ENCODE data around the gene NCAPG2.

GRCh38 chr7:158685693-158686092 lies 18.9 kb downstream of the NCAPG2 start:
- TF ChIP-seq POLR2A (IDR thresholded peaks at IDR 0.05) (no peak), CTCF (IDR thresholded peaks at IDR 0.05) (no peak)
